IMR-90 (cell line): ENCODE results near the gene MXRA8.
"Not testable (repeated sequence)": the region's sequence is repeated elsewhere in the genome, so short reads cannot be mapped to it uniquely, and the experiment has no call there.

Experiments used
- POLR2A ChIP-seq: IDR thresholded peaks from 2 replicates; pipeline ENCODE4 v1.6.1; 2012; ENCODE audit warnings: mild to moderate bottlenecking, low read depth, low read length
- RAD21 ChIP-seq: IDR thresholded peaks from 2 replicates; pipeline ENCODE4 v1.6.1; 2012; ENCODE audit warnings: low read length, improper control_type of control experiment
- SMC3 ChIP-seq: fragments of 150-350 bp; IDR thresholded peaks from 2 replicates; pipeline ENCODE4 v1.6.1; 2016; ENCODE audit warnings: low read depth, mild to moderate bottlenecking, antibody characterized with exemption, low read length, moderate library complexity
- TF ChIP-seq, protein P1 (sequence below): conservative IDR thresholded peaks from 2 replicates; pipeline ENCODE4 v1.5.1; 2012; ENCODE audit warnings: mild to moderate bottlenecking, low read depth, low read length, improper control_type of control experiment

DNA sequence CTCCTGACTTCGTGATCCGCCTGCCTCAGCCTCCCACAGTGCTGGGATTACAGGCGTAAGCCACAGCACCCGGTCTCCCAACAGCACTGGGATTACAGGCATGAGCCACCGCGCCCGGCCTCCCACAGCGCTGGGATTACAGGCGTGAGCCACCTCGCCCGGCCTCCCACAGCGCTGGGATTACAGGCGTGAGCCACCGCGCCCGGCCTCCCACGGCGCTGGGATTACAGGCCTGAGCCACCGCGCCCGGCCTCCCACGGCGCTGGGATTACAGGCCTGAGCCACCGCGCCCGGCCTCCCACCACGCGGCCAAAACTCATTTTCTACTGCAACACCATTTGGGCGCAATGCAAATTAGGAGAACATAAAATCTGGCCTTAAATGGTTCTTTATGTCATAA is 27.0 kb upstream of the MXRA8 start:
- TF ChIP-seq, protein P1, sequence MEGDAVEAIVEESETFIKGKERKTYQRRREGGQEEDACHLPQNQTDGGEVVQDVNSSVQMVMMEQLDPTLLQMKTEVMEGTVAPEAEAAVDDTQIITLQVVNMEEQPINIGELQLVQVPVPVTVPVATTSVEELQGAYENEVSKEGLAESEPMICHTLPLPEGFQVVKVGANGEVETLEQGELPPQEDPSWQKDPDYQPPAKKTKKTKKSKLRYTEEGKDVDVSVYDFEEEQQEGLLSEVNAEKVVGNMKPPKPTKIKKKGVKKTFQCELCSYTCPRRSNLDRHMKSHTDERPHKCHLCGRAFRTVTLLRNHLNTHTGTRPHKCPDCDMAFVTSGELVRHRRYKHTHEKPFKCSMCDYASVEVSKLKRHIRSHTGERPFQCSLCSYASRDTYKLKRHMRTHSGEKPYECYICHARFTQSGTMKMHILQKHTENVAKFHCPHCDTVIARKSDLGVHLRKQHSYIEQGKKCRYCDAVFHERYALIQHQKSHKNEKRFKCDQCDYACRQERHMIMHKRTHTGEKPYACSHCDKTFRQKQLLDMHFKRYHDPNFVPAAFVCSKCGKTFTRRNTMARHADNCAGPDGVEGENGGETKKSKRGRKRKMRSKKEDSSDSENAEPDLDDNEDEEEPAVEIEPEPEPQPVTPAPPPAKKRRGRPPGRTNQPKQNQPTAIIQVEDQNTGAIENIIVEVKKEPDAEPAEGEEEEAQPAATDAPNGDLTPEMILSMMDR = not testable (repeated sequence)
- TF ChIP-seq SMC3, POLR2A, RAD21: not testable (repeated sequence)
